IMR-90 (cell line): Measurements from ENCODE around the gene DCLRE1C. TPM values are rescaled to one million over a fixed set of nuclear protein-coding genes. Genes with fewer than 3 reads are reported as not detected.
"Not testable (repeated sequence)": the region's sequence is repeated elsewhere in the genome, so short reads cannot be mapped to it uniquely, and the experiment has no call there.

Experiments used
- ATAC-seq: fragments of 200-7000 bp; cut with Tn5 transposase; 2 replicates; pipeline ENCODE4 v1.9.1; 2020; ENCODE audit warnings: low read depth, mild to moderate bottlenecking, moderate library complexity
- BruUV-seq: library from RNA; stranded (reverse); fragments of 400-500 nt; replicated peaks from 2 replicates; lab custom pipeline; 2021; lab: Mats Ljungman, UMichigan
- CTCF ChIA-PET: fragments of 300-600 bp; formaldehyde crosslinking; extraction: SDS; loops from one replicate; lab custom pipeline; 2021; ENCODE audit warnings: antibody characterized with exemption; lab: Yijun Ruan, JAX
- POLR2A ChIA-PET: fragments of 300-600 bp; sonication (Branson Sonifier 250); formaldehyde crosslinking; loops from one replicate; lab custom pipeline; 2022; ENCODE audit warnings: antibody characterized with exemption; ENCODE audit not compliant: unreplicated experiment; lab: Charles Lee
- DNase-seq: peaks from one replicate; pipeline ENCODE4 v3.0.0; 2013
- H2AFZ ChIP-seq: replicated peaks from 2 replicates; pipeline ENCODE3; 2013; ENCODE audit warnings: low read length, mild to moderate bottlenecking; ENCODE audit not compliant: poor library complexity
- H2AK5ac ChIP-seq: 2 replicates; pipeline ENCODE4 v1.6.1; 2013; ENCODE audit warnings: low read depth, low read length, inconsistent platforms
- H2AK9ac ChIP-seq: replicated peaks from 2 replicates; pipeline ENCODE3; 2013; ENCODE audit warnings: mild to moderate bottlenecking, low read depth, low read length, moderate library complexity; ENCODE audit not compliant: poor library complexity
- H2BK120ac ChIP-seq: 2 replicates; pipeline ENCODE4 v1.6.1; 2013; ENCODE audit warnings: low read depth, low read length, inconsistent platforms
- H2BK15ac ChIP-seq: 3 replicates; pipeline ENCODE4 v1.6.1; 2013; ENCODE audit warnings: low read depth, low read length, inconsistent platforms
- H2BK20ac ChIP-seq: 2 replicates; pipeline ENCODE4 v1.6.1; 2013; ENCODE audit warnings: low read depth, mild to moderate bottlenecking, inconsistent platforms, low read length, moderate library complexity
- H2BK5ac ChIP-seq: 2 replicates; pipeline ENCODE4 v1.6.1; 2013; ENCODE audit warnings: mild to moderate bottlenecking, low read depth, low read length, inconsistent platforms; ENCODE audit not compliant: poor library complexity, severe bottlenecking
- H3K14ac ChIP-seq: replicated peaks from 2 replicates; pipeline ENCODE4 v1.6.1; 2013; ENCODE audit warnings: low read depth, low read length, inconsistent platforms
- H3K18ac ChIP-seq: 2 replicates; pipeline ENCODE4 v1.6.1; 2013; ENCODE audit warnings: low read depth, low read length, control low read depth
- H3K23ac ChIP-seq: 2 replicates; pipeline ENCODE4 v1.6.1; 2013; ENCODE audit warnings: low read depth, low read length, inconsistent platforms
- H3K27ac ChIP-seq: 2 replicates; pipeline ENCODE4 v1.5.1; 2013; ENCODE audit warnings: mild to moderate bottlenecking, control low read depth, low read length; ENCODE audit not compliant: insufficient read depth
- H3K27me3 ChIP-seq: 2 replicates; pipeline ENCODE4 v1.6.1; 2013; ENCODE audit warnings: low read length; ENCODE audit not compliant: control insufficient read depth, insufficient read depth
- H3K36me3 ChIP-seq: 2 replicates; pipeline ENCODE4 v1.6.1; 2013; ENCODE audit warnings: low read length, mixed read lengths; ENCODE audit not compliant: control insufficient read depth, insufficient read depth
- H3K4ac ChIP-seq: 2 replicates; pipeline ENCODE4 v1.6.1; 2013; ENCODE audit warnings: low read depth, low read length, inconsistent platforms
- H3K4me1 ChIP-seq: 2 replicates; pipeline ENCODE4 v1.6.1; 2013; ENCODE audit warnings: low read length, mixed read lengths; ENCODE audit not compliant: control insufficient read depth, insufficient read depth
- H3K4me2 ChIP-seq: 2 replicates; pipeline ENCODE4 v1.6.1; 2013; ENCODE audit warnings: low read depth, mild to moderate bottlenecking, control low read depth, low read length, moderate library complexity
- H3K4me3 ChIP-seq: 2 replicates; pipeline ENCODE4 v1.5.1; 2013; ENCODE audit warnings: low read depth, mild to moderate bottlenecking, control low read depth, low read length, moderate library complexity; ENCODE audit not compliant: insufficient read depth
- H3K56ac ChIP-seq: 2 replicates; pipeline ENCODE4 v1.6.1; 2013; ENCODE audit warnings: low read length, inconsistent platforms; ENCODE audit not compliant: insufficient read depth; ENCODE audit errors: extremely low read depth
- H3K79me1 ChIP-seq, 2 experiments: 2 replicates each; pipeline ENCODE4 v1.6.1; 2013; ENCODE audit warnings: low read length in 2 of 2, inconsistent platforms in 1 of 2, low read depth in 1 of 2
- H3K9ac ChIP-seq: 2 replicates; pipeline ENCODE4 v1.6.1; 2013; ENCODE audit warnings: low read depth, low read length, control low read depth
- H3K9me1 ChIP-seq: 2 replicates; pipeline ENCODE4 v1.6.1; 2013; ENCODE audit warnings: low read length, inconsistent platforms; ENCODE audit not compliant: insufficient read depth
- H3K9me3 ChIP-seq: 2 replicates; pipeline ENCODE4 v1.6.1; 2013; ENCODE audit warnings: low read length; ENCODE audit not compliant: control insufficient read depth, insufficient read depth
- H4K20me1 ChIP-seq: 2 replicates; pipeline ENCODE4 v1.6.1; 2013; ENCODE audit warnings: low read length, inconsistent platforms; ENCODE audit not compliant: insufficient read depth
- H4K5ac ChIP-seq: 2 replicates; pipeline ENCODE4 v1.6.1; 2013; ENCODE audit warnings: mild to moderate bottlenecking, low read depth, low read length, control low read depth
- H4K8ac ChIP-seq, 2 experiments: 2 replicates each; pipeline ENCODE4 v1.6.1; 2013; ENCODE audit warnings: low read depth in 2 of 2, low read length in 2 of 2, control low read depth in 1 of 2, inconsistent platforms in 1 of 2
- H4K91ac ChIP-seq: 2 replicates; pipeline ENCODE4 v1.6.1; 2013; ENCODE audit warnings: low read depth, low read length, inconsistent platforms; ENCODE audit not compliant: insufficient read depth
- WGBS, 2 experiments: methylation state at CpG; one replicate each; pipeline versions ENCODE4 v1.1.5 to v1.1.7; 2013; ENCODE audit warnings: missing lambda C conversion rate in 2 of 2; ENCODE audit not compliant: insufficient read length in 1 of 2; ENCODE audit errors: extremely low coverage in 2 of 2; 5-methylcytosine and 5-hydroxymethylcytosine counted together
- dilution Hi-C: fragments of 300-500 bp; cut with HindIII; formaldehyde crosslinking; loops from one replicate; pipeline ENCODE4 v1.14.3; 2018; ENCODE audit warnings: low sequenced_read_pairs; ENCODE audit not compliant: unreplicated experiment
- in situ Hi-C: fragments of 300-500 bp; cut with MboI; formaldehyde crosslinking; loops from 3 replicates; pipeline ENCODE4 v1.14.3; 2019; ENCODE audit warnings: low sequenced_read_pairs, inconsistent platforms, mixed read lengths
- intact Hi-C: fragments of 100-400 bp; cut with micrococcal nuclease; formaldehyde crosslinking; loops from 2 replicates; pipeline ENCODE4 v1.10.0; 2022
- polyA plus RNA-seq, 3 experiments: library from polyadenylated mRNA; depleted of rRNA; stranded (reverse); fragments of >200 nt; gene quantifications; 2 replicates each; pipeline ENCODE4 v1.2.3, GENCODE V29; 2012; ENCODE audit warnings: low replicate concordance in 1 of 3
- total RNA-seq: library from RNA; depleted of rRNA; stranded (reverse); fragments of >200 nt; gene quantifications from 2 replicates; pipeline ENCODE4 v1.2.3, GENCODE V29; 2012

The DCLRE1C gene
- total and polyA plus RNA-seq, 2 of the 4 experiments (the other 2 are of a cell fraction) = 2.9 to 8.1 TPM

GRCh38 chr10:14907591-14907990 is 46.3 kb downstream of the DCLRE1C start:
- H3K23ac ChIP-seq, H2AFZ ChIP-seq, H3K14ac ChIP-seq, H3K4me1 ChIP-seq, in situ Hi-C loops, BruUV-seq, H3K56ac ChIP-seq, dilution Hi-C loops, H2AK9ac ChIP-seq, H3K9me3 ChIP-seq, H3K79me1 ChIP-seq, H2BK15ac ChIP-seq, ATAC-seq, POLR2A ChIA-PET, H3K4me2 ChIP-seq, H3K4ac ChIP-seq, H2AK5ac ChIP-seq, H4K8ac ChIP-seq, H4K20me1 ChIP-seq, intact Hi-C loops, H3K27ac ChIP-seq, H3K27me3 ChIP-seq, H4K5ac ChIP-seq, H2BK5ac ChIP-seq, H2BK20ac ChIP-seq, H3K18ac ChIP-seq, H4K91ac ChIP-seq, H2BK120ac ChIP-seq, H3K9me1 ChIP-seq, DNase-seq, H3K9ac ChIP-seq, H3K4me3 ChIP-seq: not testable (repeated sequence)
- H3K36me3 ChIP-seq = peaks cover 23% of the 10 kb centered on the region
- WGBS, 2 experiments = 100% methylated on average over 1 of the region's 4 CpGs; no CpG with 5 or more reads in 1 of the 2 experiments
- CTCF ChIA-PET = interaction anchor here (0.5 kb wide), 1 partner anchor 692 kb away, joined by 3 read pairs; no protein-coding TSS in a partner anchor
